ENCODE measurements around the gene CD300LB.

The CD300LB gene

DNA sequence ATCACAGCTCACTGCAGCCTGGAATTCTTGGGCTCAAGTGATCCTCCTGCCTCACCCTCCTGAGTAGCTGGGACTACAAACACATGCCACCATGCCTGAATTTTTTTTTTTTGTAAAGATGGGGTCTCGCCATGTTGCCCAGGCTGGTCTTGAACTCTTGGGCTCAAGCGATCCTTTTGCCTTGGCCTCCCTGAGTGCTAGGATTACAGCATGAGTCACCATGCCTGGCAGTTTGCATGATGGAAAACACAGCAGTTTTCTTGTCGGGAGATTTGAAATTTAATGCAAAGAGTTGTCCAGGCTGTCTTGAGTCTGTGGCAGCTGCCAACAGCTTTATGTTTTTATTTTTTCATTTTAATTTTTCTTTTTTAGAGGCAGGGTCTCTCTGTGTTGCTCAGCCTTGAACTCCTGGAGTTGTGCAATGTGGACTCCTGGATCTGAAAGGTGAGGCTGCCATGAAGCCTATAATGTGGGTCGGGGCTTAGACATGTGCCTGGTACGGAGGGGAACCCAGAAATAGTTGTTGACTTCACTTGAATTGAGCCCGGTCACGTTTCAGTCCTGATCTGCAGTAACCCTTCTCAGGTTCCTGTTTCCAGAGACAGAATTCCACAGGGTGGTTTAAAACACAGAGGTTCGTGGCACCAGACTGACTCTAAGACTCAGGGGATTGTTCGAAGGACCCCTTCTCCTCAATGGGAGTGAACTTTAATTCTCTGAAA is 46.1 kb downstream of the CD300LB start:
- no peaks in the 10 kb centered on the region for H3K9me3 ChIP-seq
- no peak overlapping the region for H3K4me3 ChIP-seq
- no peaks in the 10 kb centered on the region for H3K36me3 ChIP-seq (replicated peaks)
- in situ Hi-C loops (cut with MboI; ENCODE audit: low sequenced_read_pairs), result no loop called here
- peaks cover 3% of the 10 kb centered on the region; the same call in 1 of the 2 replicates for H3K27me3 ChIP-seq (ENCODE audit: low read depth)
- DNase-seq (ENCODE audit: low spot score in 2 of 2), result no peak
- no peaks in the 10 kb centered on the region for H3K4me1 ChIP-seq

DNA sequence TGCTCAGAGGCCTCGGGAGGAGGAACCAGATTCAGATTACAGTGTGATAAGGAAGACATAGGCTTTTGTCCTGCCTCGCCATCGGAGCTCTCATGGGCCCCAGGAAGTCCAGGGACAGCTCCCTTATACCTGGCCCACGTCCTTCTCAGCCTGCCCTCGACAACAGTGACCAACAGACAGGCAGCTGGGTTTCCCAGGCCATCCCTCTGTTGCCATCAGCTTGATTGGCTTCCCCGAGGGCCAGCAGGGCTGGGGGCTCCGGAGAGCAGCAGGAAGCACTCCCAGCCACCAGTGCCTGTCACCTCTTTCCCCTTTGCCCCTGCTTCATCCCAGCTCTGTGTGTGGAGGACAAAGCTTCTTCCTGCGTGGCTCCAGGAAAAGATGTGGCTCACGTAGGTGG is 47.2 kb downstream of the CD300LB start:
- DNase-seq (ENCODE audit: low spot score in 2 of 2), result no peak
- Histone ChIP-seq H3K4me3 (no peak overlapping the region), H3K27me3 (ENCODE audit: low read depth) (peaks cover 3% of the 10 kb centered on the region; the same call in 1 of the 2 replicates), H3K9me3 (no peaks in the 10 kb centered on the region), H3K4me1 (no peaks in the 10 kb centered on the region), H3K36me3 (replicated peaks) (no peaks in the 10 kb centered on the region)
- in situ Hi-C loops (cut with MboI; ENCODE audit: low sequenced_read_pairs), result no loop called here

DNA sequence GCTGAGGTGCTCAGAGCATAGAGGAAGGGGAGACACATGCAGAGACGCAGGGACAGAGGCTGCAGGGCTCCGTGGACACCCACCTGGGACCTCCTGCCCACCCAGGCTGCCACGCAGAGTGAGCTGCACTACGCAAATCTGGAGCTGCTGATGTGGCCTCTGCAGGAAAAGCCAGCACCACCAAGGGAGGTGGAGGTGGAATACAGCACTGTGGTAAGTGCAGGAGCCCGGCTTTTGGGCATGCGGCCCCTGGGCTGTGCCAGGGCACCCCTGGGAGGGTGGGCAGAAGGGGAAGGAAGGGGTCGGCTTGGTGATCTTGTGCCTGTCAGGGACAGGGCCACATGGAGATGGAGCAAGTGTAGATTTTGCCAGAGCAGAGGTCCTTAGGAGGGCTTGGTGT is 49.7 kb downstream of the CD300LB start:
- in situ Hi-C loops (cut with MboI; ENCODE audit: low sequenced_read_pairs), result no loop called here
- no peaks in the 10 kb centered on the region for H3K4me1 ChIP-seq
- no peaks in the 10 kb centered on the region for H3K9me3 ChIP-seq
- peaks cover 3% of the 10 kb centered on the region; the same call in 1 of the 2 replicates for H3K27me3 ChIP-seq (ENCODE audit: low read depth)
- H3K36me3 ChIP-seq (replicated peaks), result no peaks in the 10 kb centered on the region
- no peak overlapping the region for H3K4me3 ChIP-seq
- no peak for DNase-seq (ENCODE audit: low spot score in 2 of 2)

DNA sequence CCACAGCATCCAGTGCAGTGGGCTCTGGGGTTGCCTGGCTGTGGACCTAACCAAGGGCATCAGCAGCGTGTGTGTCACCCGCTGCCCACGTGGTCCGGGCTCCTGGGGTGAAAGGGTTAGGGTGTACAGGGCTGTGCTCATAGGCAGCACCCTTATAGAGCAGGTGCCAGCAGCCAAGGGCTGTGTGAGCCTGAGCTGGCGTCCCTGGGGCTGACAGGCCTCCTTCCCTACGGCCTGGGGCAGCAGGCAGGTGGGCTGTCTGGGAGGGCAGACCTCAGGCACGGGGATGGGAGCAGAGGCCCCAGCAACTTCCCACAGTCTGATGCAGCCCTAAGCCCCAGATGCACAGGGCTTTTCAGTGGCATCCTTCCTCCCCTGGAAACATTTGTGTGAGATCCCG is 51.0 kb downstream of the CD300LB start:
- no peaks in the 10 kb centered on the region for H3K36me3 ChIP-seq (replicated peaks)
- no peaks in the 10 kb centered on the region for H3K9me3 ChIP-seq
- in situ Hi-C loops (cut with MboI; ENCODE audit: low sequenced_read_pairs), result no loop called here
- H3K4me1 ChIP-seq, result no peaks in the 10 kb centered on the region
- no peak overlapping the region for H3K4me3 ChIP-seq
- H3K27me3 ChIP-seq (ENCODE audit: low read depth), result peaks cover 3% of the 10 kb centered on the region; the same call in 1 of the 2 replicates
- no peak for DNase-seq (ENCODE audit: low spot score in 2 of 2)

DNA sequence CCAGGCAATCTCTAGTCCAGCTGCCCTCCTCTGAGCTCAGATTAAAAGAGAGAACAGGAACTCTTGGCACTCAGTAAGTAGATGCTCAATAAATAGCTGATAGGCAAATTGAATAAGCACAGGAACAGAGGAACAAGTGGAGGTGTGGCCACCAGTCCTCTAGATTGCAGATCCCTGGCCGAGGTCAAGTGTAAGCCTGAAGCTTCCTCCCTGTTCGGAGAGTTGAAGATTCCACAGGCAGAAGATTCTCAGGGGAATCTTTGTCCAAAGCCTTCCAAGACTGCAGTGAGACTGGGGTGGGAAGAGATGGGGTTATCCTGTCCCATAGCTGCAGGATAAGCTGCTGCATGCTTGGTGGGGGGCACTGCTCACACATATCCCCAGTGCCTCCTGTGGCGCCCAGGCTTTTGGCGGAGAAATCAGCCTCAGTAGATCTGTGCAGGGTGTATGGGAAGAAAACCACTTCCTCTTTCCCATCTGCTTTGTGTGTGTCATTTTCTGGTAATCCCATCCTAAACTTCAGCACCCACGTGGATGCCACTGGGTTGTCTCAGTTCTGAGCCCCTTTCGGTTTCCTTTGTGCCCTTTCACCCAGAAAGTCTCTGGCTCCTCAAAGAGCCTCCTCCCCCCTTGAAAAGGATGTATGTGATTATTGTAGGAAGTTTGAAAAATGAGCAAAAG is 52.7 kb downstream of the CD300LB start:
- no peaks in the 10 kb centered on the region for H3K36me3 ChIP-seq (replicated peaks)
- H3K4me1 ChIP-seq, result no peaks in the 10 kb centered on the region
- no peaks in the 10 kb centered on the region for H3K9me3 ChIP-seq
- H3K27me3 ChIP-seq (ENCODE audit: low read depth), result peaks cover 3% of the 10 kb centered on the region; the same call in 1 of the 2 replicates
- no peak overlapping the region for H3K4me3 ChIP-seq
- in situ Hi-C loops (cut with MboI; ENCODE audit: low sequenced_read_pairs), result no loop called here
- no peak for DNase-seq (ENCODE audit: low spot score in 2 of 2)

DNA sequence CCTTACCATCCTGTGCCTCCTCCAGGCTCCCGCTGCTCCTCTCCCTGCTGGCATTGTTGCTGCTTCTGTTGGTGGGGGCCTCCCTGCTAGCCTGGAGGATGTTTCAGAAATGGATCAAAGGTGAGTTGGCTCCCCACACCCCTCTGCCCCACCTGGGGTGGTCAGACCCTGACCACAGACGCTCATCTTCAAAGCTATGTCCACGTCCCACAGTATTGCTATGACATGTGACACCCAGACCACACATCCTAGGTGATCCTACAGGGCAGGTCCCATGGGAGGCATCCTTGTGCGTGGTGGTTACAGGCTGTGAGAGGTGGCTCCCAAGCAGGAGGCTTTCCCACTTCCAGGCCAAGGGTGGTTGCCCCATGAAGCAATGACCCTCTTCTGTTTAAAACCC is 53.9 kb downstream of the CD300LB start:
- no peaks in the 10 kb centered on the region for H3K36me3 ChIP-seq (replicated peaks)
- DNase-seq (ENCODE audit: low spot score in 2 of 2), result no peak
- H3K27me3 ChIP-seq (ENCODE audit: low read depth), result no peaks in the 10 kb centered on the region
- H3K4me1 ChIP-seq, result no peaks in the 10 kb centered on the region
- H3K9me3 ChIP-seq, result no peaks in the 10 kb centered on the region
- no peak overlapping the region for H3K4me3 ChIP-seq
- in situ Hi-C loops (cut with MboI; ENCODE audit: low sequenced_read_pairs), result no loop called here

DNA sequence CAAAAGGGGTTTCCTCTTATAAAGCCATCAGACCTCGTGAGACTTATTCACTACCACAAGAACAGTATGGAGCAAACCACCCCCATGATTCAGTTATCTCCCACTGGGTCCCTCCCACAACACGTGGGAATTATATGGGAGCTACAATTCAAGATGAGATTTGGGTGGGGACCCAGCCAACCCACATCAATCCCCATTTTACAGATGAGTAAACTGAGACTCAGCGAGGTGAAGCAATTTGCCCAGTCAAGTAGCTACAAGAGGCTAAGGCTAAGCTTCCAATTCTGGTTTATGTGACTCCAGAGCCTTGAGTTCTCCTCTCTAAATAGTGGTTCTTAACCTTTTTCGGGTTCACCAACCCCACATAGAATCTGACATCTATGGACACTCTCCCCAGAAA is 56.1 kb downstream of the CD300LB start:
- no peaks in the 10 kb centered on the region for H3K4me1 ChIP-seq
- no peaks in the 10 kb centered on the region for H3K27me3 ChIP-seq (ENCODE audit: low read depth)
- in situ Hi-C loops (cut with MboI; ENCODE audit: low sequenced_read_pairs), result no loop called here
- H3K4me3 ChIP-seq, result no peak overlapping the region
- no peaks in the 10 kb centered on the region for H3K9me3 ChIP-seq
- no peaks in the 10 kb centered on the region for H3K36me3 ChIP-seq (replicated peaks)
- no peak for DNase-seq (ENCODE audit: low spot score in 2 of 2)

DNA sequence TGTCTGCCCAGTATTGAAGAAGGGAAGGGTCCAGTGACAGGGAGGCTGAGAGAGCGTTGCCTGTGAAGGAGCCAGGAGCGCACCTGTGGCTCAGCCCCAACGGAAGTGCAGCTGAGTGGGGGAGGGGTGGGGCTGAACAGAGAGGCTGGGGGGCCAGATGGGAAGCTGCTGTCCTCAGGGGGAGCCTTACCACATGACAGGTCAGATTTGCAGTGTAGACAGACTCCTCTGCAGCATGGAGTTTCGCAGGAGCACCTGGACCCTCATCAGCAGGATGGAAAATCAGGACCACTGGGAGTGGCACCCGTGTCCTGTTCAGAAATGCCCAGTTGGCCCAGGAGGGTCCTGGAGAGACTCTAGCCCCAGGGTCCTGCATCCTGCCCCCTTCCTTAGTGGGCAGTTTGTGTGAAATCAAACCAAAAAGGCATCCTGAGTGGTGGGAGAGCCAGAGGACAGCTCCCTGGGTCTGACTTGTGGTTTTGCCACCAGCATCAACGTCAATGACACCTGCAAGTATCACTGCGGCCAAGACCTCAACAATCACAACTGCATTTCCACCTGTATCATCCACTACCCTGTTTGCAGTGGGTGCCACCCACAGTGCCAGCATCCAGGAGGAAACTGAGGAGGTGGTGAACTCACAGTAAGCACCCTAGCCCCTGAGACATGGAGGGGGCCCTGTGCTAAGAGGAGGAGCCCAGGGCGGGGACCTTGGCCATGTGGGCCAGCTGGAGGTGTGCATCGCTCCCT is 57.1 kb downstream of the CD300LB start:
- no peaks in the 10 kb centered on the region for H3K4me1 ChIP-seq
- no peak for DNase-seq (ENCODE audit: low spot score in 2 of 2)
- no peaks in the 10 kb centered on the region for H3K9me3 ChIP-seq
- no peak overlapping the region for H3K4me3 ChIP-seq
- no peaks in the 10 kb centered on the region for H3K36me3 ChIP-seq (replicated peaks)
- in situ Hi-C loops (cut with MboI; ENCODE audit: low sequenced_read_pairs), result no loop called here
- H3K27me3 ChIP-seq (ENCODE audit: low read depth), result no peaks in the 10 kb centered on the region

DNA sequence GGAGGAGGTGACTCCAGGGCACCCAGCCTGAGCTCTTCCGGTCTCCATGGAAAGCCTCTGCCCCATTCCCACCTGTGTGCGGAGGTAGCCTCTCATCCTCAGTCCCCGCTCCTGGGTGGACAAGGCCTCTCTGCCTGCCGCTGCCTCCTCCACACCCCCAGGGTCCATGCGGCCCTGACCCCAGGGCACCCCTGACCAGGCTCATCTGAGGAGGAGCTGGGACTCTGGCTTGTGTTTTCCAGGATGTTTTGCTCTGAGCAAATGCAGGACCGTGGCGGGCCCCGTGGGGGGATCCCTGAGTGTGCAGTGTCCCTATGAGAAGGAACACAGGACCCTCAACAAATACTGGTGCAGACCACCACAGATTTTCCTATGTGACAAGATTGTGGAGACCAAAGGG is 58.0 kb downstream of the CD300LB start:
- Histone ChIP-seq H3K4me3 (no peak overlapping the region), H3K27me3 (ENCODE audit: low read depth) (no peaks in the 10 kb centered on the region), H3K9me3 (no peaks in the 10 kb centered on the region), H3K36me3 (replicated peaks) (no peaks in the 10 kb centered on the region), H3K4me1 (no peaks in the 10 kb centered on the region)
- no peak for DNase-seq (ENCODE audit: low spot score in 2 of 2)
- in situ Hi-C loops (cut with MboI; ENCODE audit: low sequenced_read_pairs), result no loop called here

DNA sequence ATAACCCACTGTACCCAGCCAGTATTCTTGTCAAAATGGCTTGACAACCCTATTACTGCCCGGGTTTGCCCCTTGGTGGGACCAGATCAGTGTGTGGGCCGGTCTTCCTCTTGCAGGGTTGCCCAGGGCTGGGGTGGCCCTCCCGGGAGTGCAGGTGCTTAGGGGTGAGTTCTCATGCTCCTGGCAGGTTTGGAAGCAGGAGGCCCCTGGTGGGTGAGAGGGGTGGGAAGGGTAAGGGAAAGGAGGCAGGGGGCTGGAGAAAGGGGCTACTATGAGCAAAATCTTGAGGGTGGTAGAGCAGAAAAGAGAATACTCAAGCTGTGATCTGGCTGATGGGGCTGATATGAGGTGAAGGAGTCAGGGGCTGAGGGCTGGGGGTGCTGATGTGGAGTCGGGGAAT is 58.4 kb downstream of the CD300LB start:
- in situ Hi-C loops (cut with MboI; ENCODE audit: low sequenced_read_pairs), result no loop called here
- H3K9me3 ChIP-seq, result no peaks in the 10 kb centered on the region
- H3K36me3 ChIP-seq (replicated peaks), result no peaks in the 10 kb centered on the region
- no peak for DNase-seq (ENCODE audit: low spot score in 2 of 2)
- no peaks in the 10 kb centered on the region for H3K27me3 ChIP-seq (ENCODE audit: low read depth)
- H3K4me3 ChIP-seq, result no peak overlapping the region
- no peaks in the 10 kb centered on the region for H3K4me1 ChIP-seq

DNA sequence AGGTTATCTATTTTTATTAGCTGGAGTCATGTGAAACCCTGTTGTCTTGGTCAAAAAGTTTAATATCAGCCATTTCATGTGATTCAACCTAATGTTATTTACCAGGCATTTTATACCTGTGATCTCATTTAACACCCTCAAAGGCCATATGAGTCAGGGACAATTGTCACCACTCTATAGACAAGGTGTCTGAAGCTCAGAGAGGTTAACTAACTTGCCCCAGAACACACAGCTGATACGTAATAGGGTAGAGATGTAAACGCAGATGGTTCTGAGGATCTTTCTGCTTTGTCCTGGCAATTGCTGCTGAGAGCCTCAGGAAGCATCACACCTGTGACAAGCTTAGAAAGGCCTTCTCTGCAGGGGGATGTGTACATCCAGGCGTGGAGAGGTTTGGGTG is 59.9 kb downstream of the CD300LB start:
- DNase-seq (ENCODE audit: low spot score in 2 of 2), result no peak
- H3K27me3 ChIP-seq (ENCODE audit: low read depth), result no peaks in the 10 kb centered on the region
- H3K36me3 ChIP-seq (replicated peaks), result no peaks in the 10 kb centered on the region
- no peaks in the 10 kb centered on the region for H3K9me3 ChIP-seq
- no peak overlapping the region for H3K4me3 ChIP-seq
- no peaks in the 10 kb centered on the region for H3K4me1 ChIP-seq
- in situ Hi-C loops (cut with MboI; ENCODE audit: low sequenced_read_pairs), result no loop called here

Data from HAP-1 (cell line).